GM20431 (cell line): ENCODE measurements around the gene MAG.
"Not testable (repeated sequence)": the region's sequence is repeated elsewhere in the genome, so short reads cannot be mapped to it uniquely, and the experiment has no call there.

Experiments used
- in situ Hi-C: fragments of 300-500 bp; cut with MseI, MboI; formaldehyde crosslinking; loops from one replicate; pipeline ENCODE4 v1.15.0; 2020; ENCODE audit warnings: low sequenced_read_pairs; ENCODE audit not compliant: unreplicated experiment

MAG gene

GRCh38 chr19:35354898-35355297 lies 62.9 kb downstream of the MAG start:
- in situ Hi-C loops: loop anchor here (10.0 kb wide), 1 partner anchor 110 kb away; no protein-coding TSS in a partner anchor

DNA sequence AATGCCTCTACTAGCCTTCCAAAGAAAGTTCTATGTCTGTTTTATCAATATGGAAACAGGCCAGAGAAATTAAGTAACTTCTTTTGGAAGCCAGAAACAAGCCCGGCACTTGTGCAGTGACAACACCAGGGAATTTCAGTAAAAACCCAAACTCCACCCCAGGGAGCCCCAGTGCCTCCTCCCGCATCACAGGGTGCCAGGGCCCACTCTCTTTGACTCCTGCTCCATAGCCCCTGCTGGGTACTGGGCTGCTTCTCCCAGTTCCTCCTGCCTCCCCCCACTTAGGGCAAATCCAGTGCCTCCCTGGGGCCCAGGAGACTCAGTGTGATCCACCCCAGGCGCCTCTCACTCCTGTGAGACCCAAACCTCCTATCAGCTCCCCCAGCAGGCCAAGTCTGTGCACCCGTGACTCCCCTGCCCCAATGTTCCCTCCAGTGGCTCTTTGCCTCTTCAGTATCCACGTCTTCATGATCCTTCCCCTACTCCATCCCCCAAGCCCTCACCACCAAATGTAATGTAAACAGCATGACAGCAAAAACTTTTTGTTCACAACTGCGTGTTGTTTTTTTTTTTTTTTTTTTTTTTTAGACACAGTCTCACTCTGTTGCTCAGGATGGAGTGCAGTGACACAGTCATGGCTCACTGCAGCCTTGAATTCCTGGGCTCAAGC lies 64.0 kb downstream of the MAG start:
- in situ Hi-C loops: loop anchor here (10.0 kb wide), 1 partner anchor 109 kb away; no protein-coding TSS in a partner anchor

DNA sequence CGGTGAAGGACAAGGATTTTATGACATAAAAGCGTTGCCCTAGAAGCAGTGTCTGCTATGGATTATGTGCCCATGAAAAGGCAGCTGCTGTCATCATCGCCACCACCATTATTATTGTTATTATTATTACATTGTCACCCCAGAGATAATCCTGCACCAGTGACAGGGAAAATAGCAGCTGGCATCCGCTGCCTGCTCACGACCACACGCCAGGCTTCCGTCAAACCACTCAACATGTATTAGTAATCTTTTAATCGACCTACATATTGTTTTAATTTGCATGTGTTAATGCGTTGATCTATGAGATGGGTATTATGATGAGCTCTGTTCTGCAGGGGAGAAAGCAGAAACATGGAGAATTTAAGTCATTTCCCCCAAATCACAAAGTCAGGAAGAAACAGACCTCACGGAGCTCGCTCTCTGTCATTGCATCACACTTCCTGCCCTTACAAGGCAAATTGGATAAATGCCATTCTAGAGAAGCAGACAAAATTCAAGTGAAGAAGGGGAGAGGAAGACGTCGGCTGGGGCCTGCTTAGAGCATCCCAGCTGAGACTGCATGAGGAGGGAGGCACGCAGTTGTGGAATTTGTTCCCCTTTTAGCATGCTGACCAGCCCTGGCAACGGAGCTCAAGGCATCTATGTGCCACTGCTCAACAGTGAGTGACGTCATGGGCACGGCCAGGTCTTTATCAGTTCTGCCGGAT lies 66.1 kb downstream of the MAG start, which contains the start of gene FFAR3:
TSS of gene FFAR3 (plus strand) at position 594 of the 707 bp plus-strand sequence. CDS start 431 bp downstream, outside the sequence.
- in situ Hi-C loops: loop anchor here (10.0 kb wide), 1 partner anchor 107 kb away; no protein-coding TSS in a partner anchor

- in situ Hi-C loops: loop anchor here (10.0 kb wide), 1 partner anchor 106 kb away; no protein-coding TSS in a partner anchor
These were observed 66.9 kb downstream of the MAG start for GRCh38 chr19:35358834-35359233.

GRCh38 chr19:35359395-35359794 lies 67.4 kb downstream of the MAG start:
- in situ Hi-C loops: loop anchor here (10.0 kb wide), 1 partner anchor 105 kb away; no protein-coding TSS in a partner anchor

DNA sequence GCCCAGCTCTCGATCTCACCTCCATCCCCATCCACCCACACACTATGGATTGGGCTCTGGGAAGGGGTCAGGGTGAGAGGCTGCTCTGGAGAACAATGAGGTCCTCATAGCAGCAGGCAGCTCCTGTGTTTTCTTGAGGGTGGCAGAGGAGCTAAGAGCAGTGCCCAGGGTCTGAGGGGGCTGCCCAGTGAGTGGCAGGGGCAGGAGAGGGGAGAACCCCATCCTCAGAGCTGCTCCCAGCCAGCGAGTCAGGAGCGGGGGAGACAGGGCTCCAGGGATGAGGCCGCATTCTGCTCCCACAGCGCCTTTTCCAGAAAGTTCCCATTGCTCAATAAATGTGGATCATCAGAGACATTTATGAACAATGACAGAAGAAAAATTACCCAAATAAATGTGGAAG lies 68.1 kb downstream of the MAG start:
- in situ Hi-C loops: not testable (repeated sequence)

DNA sequence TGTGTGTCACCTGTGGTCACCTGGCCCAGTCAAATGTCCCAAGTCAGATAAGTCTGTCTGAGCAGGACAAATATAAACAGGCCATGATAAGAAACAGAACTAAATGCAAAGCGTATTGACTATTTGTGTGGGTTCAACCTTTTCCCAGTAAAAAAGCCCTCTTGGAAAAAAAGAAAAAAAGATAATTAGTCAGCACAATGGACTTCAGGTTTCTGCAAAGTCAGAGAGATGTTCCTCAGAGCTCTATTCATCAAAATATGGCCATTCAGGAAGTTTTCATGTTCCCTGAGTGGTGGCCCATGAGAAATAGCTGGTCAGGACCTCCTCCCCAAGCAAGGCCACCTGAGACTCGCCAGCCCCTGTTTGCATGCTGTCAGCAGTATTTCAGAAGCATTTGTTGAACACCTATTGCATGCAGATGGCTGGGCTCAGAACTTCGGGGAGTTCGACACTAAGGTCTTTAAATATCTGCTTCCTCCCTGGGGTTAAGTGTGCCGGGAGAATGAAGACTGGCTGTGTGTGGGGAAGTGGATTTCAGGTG lies 69.0 kb downstream of the MAG start:
- in situ Hi-C loops: no loop called here

GRCh38 chr19:35362261-35363000 lies 70.5 kb downstream of the MAG start:
- in situ Hi-C loops: no loop called here

DNA sequence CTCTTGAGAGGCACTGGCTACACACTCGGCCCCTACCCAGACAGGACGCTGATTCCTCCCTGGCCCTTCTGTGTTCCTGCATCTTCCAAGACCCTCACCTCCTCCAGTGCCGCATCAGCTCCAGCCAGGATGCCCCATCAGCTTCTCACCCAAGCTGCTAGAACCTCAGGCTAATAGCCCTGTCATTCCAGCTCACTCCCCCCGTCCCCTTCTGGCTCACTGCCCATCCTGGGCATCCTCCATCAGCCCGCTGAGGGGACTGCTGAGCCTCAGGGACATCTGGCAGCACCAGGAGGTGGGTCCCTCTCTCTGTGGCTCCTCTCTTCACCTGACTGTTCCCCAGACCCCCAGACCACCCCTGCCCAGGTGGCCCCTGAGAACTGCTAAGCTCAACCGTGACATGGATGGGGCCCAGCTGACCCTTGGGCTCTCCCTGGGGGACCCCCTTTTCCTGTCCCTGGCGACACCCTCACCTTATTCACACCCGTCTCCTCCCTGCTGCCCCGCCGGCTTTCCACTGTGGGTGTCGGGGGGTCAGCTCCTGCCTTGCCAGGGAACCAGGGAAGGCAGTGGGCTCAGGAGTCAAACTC lies 71.1 kb downstream of the MAG start:
- in situ Hi-C loops: no loop called here
